Hippocampal formation (tissue), 2 donors: ENCODE results near the gene F11R.
"Not testable (repeated sequence)": the region's sequence is repeated elsewhere in the genome, so short reads cannot be mapped to it uniquely, and the experiment has no call there.

Source experiments
- DNase-seq, 2 donors: peaks; one replicate each; lab custom pipeline; 2025; lab: John Stamatoyannopoulos, UW

Gene F11R

GRCh38 chr1:161020509-161021164 lies at the start of gene F11R:
TSS of gene F11R (minus strand) at chr1:161021152. CDS start at chr1:161021073, 79 bp downstream.
- DNase-seq: no peak

DNA sequence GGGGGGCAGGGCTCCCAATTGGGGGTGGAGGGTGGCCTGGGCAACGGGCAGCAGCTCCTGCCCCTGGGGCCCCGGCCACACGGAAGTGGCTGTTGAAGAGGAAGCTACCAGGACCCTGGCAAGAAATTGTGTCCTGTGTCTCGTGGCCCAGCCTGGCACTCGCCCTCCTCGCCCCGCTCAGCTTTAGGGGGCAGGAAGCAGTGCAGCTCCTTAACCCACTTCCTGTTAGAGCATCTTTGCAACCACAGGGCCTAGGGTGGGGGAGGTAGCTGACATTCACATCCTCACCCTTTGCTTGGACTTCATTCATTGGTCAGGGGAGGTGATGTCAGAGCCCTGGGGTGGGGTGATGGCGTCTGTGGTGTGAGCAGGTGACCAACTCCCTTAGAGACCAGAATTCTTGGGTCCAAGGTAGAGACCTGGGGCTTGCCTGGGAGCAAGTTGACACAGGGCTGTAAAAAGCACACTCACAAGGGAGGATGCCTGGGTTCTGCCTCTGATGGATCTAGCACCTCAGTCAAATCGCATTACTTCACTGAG lies 48.8 kb upstream of the F11R start, which contains the start of gene ARHGAP30:
ARHGAP30 (minus strand) TSS at position 161 of the 540 bp plus-strand sequence. CDS start 267 bp downstream, outside the sequence.
- DNase-seq: peak in 1 of 2 donors; percentile 53

DNA sequence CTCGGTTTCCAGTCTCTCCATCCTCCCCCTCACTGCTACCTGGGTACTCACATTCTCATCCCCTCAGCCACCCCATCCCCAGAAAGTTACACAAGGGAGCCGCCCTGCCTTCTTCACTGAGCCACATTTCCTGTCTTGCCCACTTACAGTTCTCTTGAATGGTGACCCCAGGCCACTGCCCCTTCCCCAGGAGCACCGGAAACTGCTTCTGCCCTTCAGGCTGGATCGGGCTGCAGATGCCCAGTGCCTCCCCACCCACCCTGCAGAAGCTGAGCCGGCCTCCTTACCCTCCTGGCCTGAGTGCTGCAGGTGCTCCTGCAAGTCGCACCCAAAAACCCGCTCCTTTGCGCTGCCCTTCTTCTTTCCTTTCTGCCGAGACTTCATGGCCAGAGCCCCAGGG lies 48.3 kb upstream of the F11R start:
- no peak for DNase-seq

DNA sequence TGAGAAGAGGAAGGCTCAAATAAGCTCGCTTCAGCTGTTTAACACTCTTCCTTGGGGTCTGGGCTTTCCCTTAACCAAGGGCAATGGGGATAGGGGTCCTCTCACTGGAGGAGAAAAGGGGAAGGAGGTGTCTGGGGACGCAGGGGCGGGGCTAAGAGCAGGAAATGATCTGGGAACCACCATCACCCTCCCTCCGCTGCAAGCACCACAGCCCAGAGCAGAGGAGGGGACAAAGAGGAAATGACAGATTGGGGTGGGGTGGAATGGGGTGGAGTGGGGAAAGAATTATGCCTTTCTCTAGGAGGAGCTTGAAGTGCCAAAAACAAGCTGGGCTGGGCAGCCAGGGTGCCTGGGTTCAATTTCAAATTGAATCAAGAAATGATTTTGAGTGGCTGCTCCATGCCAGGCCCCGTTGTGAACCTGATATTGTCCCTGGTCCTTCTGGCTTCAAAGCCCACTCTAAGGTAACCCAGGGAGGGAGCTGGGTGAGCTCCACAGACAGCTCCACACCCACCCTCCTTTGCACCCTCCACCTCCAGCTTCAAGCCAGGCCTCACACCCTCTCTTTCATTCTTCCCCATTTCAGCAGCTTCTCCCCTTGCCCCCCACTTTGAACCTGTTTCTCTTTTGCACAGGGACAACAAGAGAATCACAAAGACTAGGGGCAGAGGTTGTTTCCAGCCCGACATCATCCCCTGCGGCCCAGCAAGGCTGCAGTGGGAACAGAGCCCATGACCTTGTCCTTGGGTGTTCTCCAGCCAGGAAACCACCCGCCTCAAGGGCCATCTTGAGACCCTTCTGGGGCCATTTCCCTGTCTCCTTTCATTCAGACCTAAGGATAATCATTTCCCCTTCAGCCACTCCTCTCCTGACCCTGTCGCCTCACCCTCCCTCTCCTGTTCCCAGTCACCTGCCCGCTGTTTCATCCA lies 47.6 kb upstream of the F11R start:
- DNase-seq: peak; percentile 15 to 36

- no peak for DNase-seq
Measured at GRCh38 chr1:161066694-161067093, 45.7 kb upstream of the F11R start.

GRCh38 chr1:161065681-161066080 lies 44.7 kb upstream of the F11R start:
- not testable (repeated sequence) for DNase-seq

GRCh38 chr1:161063936-161064335 lies 43.0 kb upstream of the F11R start:
- DNase-seq: not testable (repeated sequence)

DNA sequence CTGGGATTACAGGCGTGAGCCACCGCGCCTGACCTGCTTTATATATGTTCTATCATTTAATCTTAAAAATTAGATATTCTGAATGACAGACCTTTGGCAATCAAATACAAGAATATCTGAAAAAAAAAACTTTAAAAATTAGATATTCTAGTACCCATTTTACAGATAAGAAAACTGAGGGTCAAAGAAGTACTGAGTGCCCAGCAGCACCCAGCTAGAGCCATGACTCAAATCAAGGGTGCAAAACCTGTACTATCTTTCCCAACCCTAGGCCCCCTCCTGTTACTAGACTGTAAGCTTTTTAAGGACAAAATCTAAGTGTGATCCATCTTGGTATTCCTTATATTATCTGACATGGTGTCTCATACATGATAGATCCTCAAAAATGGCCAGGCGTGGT lies 40.5 kb upstream of the F11R start:
- no peak for DNase-seq

DNA sequence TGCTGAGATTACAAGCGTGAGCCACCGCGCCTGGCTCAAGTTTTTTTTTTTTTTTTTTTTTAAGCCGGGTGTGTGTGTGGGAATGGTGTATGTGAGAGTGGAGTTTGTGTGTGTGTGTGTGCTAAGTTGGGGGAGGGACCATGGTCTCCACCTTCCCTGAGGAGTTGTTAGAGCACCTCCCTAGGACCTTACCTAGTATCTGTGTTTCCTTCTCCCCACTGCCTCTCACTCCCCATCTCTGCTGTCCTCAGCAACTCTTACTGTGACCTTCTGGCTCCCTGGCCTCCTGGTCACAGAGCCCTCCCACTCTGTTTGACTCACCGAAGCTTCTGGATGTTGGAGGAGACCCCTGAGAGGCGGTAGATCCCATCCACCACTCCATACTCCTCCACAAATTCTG lies 38.3 kb upstream of the F11R start:
- DNase-seq: no peak

GRCh38 chr1:161054805-161055204 lies 33.9 kb upstream of the F11R start:
- no peak for DNase-seq

DNA sequence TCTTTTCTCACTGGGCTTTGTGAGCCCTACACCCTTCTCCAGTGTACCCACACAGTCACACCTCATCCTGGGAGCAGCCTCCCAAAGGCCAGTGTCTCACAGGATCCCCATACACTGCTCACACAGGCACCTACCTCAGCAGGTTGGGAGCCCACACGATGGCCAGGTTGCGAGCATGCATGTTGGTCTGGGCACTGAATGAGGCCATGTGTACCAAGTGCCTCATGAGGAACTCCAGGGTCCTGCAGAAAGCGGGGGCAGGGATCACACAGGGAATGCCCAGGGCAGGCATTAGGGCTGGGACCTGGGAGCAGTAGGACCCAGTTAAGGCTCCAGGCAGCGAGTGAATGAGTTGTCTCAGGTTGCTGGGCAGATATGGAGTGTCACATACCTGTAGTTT lies 33.3 kb upstream of the F11R start:
- DNase-seq: no peak

- DNase-seq: no peak
Measured at GRCh38 chr1:161052899-161053298, 31.9 kb upstream of the F11R start.

DNA sequence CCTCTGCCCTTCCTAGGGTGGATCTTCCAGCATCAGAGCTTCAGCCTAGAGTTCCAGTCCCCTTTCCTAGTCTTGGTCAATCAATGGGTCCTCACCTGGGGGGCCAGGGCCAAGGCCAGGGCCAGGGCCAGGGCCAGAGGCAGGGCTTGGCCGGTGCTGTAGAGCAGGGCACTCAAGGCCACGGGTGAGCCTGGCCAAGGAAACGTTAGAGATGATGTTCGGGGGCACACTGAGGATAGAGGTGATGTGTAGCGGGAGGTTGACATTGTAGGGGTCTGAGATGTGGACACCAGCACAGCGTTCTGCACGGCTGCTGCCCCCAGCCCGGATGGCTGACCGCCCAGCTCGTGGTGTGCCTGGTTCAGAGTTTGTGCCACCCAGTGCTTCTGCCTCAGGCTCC lies 30.3 kb upstream of the F11R start:
- DNase-seq: no peak

DNA sequence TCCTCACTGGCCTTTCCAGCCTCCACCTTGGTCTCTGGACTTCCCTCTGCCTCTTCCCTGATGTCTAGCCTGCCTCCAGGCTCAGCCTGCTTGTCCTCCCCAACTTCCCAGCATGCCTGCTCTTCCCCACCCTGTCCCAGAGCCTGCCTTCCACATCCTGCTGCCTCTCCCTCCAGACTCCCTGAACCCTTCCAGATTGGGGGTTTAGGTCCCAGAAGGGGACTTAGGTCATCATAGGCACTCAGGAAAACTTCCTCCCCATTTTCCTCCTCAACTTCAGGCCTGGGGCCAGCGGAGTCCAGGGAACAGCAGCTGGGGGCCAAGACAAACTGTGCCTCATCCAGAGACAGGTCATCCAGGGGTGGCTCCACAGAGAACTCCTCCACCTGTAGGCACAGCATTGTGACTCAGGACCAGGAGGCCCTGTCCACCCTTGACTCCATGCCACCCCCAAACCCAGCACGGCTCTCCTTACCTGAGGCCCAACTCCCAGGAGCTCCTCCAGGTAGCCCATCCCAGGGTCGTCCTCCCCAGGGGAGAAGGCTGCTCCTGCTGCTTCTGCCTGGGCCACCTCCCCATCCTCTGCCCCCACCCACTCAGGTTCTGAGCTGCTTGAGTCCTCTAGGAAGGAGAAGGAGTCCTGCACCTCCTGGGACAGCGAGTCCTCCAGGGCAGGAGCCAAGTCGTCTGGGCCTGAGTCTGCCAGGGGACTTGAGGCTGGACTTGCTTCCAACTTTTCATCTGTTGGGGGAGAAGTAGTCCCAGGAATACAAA lies 28.2 kb upstream of the F11R start:
- DNase-seq: no peak

GRCh38 chr1:161047436-161048420 lies 26.8 kb upstream of the F11R start:
- DNase-seq: no peak

DNA sequence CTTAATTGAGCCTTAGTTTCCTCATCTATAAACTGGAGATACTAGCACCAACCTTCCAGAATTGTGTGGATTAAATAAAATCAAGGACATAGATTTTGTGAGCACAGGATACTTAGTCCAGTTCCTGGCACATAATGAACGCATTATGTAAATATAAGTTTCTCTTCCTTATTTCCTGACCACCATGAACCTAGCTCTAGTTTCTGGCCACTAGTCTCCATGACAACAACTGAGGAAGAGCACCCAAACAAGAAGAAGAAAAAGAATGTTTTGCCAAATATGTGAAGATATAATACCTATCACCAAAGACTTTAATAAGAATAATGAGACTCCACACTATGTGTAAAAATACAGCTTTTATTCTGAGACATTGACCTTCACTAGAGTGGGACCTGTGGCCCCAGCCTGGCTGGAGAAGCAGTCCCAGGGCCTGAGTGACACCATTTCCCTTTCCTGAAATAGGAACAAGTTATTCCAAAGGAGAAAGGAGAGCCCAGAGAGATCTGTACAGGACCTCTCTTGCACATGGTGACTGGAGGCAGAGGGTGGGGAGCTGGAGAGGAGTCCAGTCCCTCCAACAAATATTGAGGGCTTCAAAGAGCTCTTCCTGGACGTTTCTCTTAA lies 25.8 kb upstream of the F11R start:
- DNase-seq: no peak

GRCh38 chr1:161045736-161046604 lies 25.0 kb upstream of the F11R start, which contains the start of gene USF1:
TSS of gene USF1 (minus strand) at chr1:161045977. CDS start at chr1:161043275, 2,702 bp downstream.
- DNase-seq: peak; percentile 89 to 96

- peak; percentile 50 to 64 for DNase-seq
Measured at GRCh38 chr1:161044908-161045735, 24.2 kb upstream of the F11R start.
